HepG2 (cell line): ENCODE measurements around the gene NKAIN4. TPM values are rescaled to one million over a fixed set of nuclear protein-coding genes. Genes with fewer than 3 reads are reported as not detected.

ENCODE experiments used
- KAT2B ChIP-seq: fragments of 150-350 bp; IDR thresholded peaks from 2 replicates; pipeline ENCODE4 v1.6.1; 2014; ENCODE audit warnings: low read depth, low read length, borderline replicate concordance
- MAFG ChIP-seq: sonication (generic); formaldehyde crosslinking; IDR thresholded peaks from 2 replicates; pipeline ENCODE4 v1.5.1; 2020; ENCODE audit warnings: mild to moderate bottlenecking, missing genetic modification reagents
- MIER3 ChIP-seq: IDR thresholded peaks from 2 replicates; pipeline ENCODE4 v1.6.1; 2016; ENCODE audit warnings: missing compliant biosample characterization, borderline replicate concordance
- TARDBP ChIP-seq: sonication (generic); formaldehyde crosslinking; IDR thresholded peaks from 2 replicates; pipeline ENCODE4 v1.8.0; 2022; ENCODE audit warnings: mild to moderate bottlenecking, missing genetic modification reagents
- TCF12 ChIP-seq, 2 experiments: fragments of 450-650 bp in 1 of 2; sonication (generic) in 1 of 2; formaldehyde crosslinking in 1 of 2; IDR thresholded peaks; 2 replicates each; pipeline versions ENCODE4 v1.6.1 to v1.8.0; 2017 to 2022; ENCODE audit warnings: antibody characterized with exemption in 1 of 2, mild to moderate bottlenecking in 1 of 2, missing genetic modification reagents in 1 of 2, moderate library complexity in 1 of 2
- ZBTB2 ChIP-seq: sonication (generic); formaldehyde crosslinking; IDR thresholded peaks from 2 replicates; pipeline ENCODE4 v1.8.0; 2022; ENCODE audit warnings: low read depth, missing genetic modification reagents
- ZNF414 ChIP-seq: sonication (generic); formaldehyde crosslinking; IDR thresholded peaks from 2 replicates; pipeline ENCODE4 v1.5.0; 2020; ENCODE audit warnings: missing genetic modification reagents
- ZNF639 ChIP-seq: conservative IDR thresholded peaks from 2 replicates; pipeline ENCODE4 v1.6.1; 2018; ENCODE audit warnings: missing genetic modification reagents
- ZNF672 ChIP-seq: sonication (generic); formaldehyde crosslinking; IDR thresholded peaks from 2 replicates; pipeline ENCODE4 v1.8.1; 2022; ENCODE audit warnings: missing genetic modification reagents
- polyA plus RNA-seq, 8 experiments: library from polyadenylated mRNA; depleted of rRNA in 3 of 8; stranded (reverse) in 7 of 8; unstranded in 1 of 8; fragments of >200 nt; fragmentation: Illumina TruSeq in 4 of 8; extraction: Trizol in 4 of 8; gene quantifications; 2 replicates each; pipeline versions ENCODE4 v1.2.1 to v1.2.3, GENCODE V29; 2011 to 2016; ENCODE audit warnings: low read depth in 4 of 8, missing spikeins in 1 of 8, mixed read lengths in 1 of 8; ENCODE audit not compliant: insufficient read depth in 1 of 8
- total RNA-seq, 5 experiments: library from RNA; depleted of rRNA; stranded (reverse); fragments of >200 nt; fragmentation: Illumina TruSeq; extraction: Trizol; gene quantifications; 2 replicates each; pipeline ENCODE4 v1.2.3, GENCODE V29; 2016; ENCODE audit warnings: low read depth in 1 of 5
- TF ChIP-seq, protein P1 (sequence below): IDR thresholded peaks from 2 replicates; pipeline ENCODE4 v1.6.1; 2016; ENCODE audit warnings: low read depth, missing genetic modification reagents, missing compliant biosample characterization
- TF ChIP-seq, protein P2 (sequence below): sonication (generic); formaldehyde crosslinking; IDR thresholded peaks from 2 replicates; pipeline ENCODE4 v1.8.1; 2023; ENCODE audit warnings: missing genetic modification reagents, inconsistent platforms, borderline replicate concordance
- TF ChIP-seq, protein P3 (sequence below), 2 experiments: sonication (generic) in 1 of 2; formaldehyde crosslinking in 1 of 2; IDR thresholded peaks; 2 replicates each; pipeline versions ENCODE4 v1.4.0 to v1.6.1; 2018 to 2020; ENCODE audit warnings: missing genetic modification reagents in 2 of 2, borderline replicate concordance in 1 of 2, low read depth in 1 of 2, mild to moderate bottlenecking in 1 of 2, missing biosample characterization in 1 of 2
- TF ChIP-seq, protein P4 (sequence below): sonication (generic); formaldehyde crosslinking; IDR thresholded peaks from 2 replicates; pipeline ENCODE4 v1.8.0; 2022; ENCODE audit warnings: missing genetic modification reagents, mild to moderate bottlenecking, moderate library complexity, borderline replicate concordance

The NKAIN4 gene
- total and polyA plus RNA-seq, 2 of the 13 experiments (the other 11 are each of a cell fraction or from before 2014, with no cell fraction given) = not detected

- TF ChIP-seq TCF12 (IDR thresholded peaks at IDR 0.05) = no peak
- TF ChIP-seq TCF12 (CRISPR knock-in tag; IDR thresholded peaks at IDR 0.05) = no peak
- TF ChIP-seq TARDBP = no peak; the same call in 1 of the 2 replicates
- TF ChIP-seq MIER3 (CRISPR knock-in tag) = 0 out of 2 replicates have a peak, but pooled peaks have one; percentile 15
- no peak; the same call in 1 of the 2 replicates for TF ChIP-seq ZNF414 (CRISPR knock-in tag)
- no peak for TF ChIP-seq ZBTB2 (CRISPR knock-in tag)
- no peak for TF ChIP-seq KAT2B
- TF ChIP-seq, protein P1, sequence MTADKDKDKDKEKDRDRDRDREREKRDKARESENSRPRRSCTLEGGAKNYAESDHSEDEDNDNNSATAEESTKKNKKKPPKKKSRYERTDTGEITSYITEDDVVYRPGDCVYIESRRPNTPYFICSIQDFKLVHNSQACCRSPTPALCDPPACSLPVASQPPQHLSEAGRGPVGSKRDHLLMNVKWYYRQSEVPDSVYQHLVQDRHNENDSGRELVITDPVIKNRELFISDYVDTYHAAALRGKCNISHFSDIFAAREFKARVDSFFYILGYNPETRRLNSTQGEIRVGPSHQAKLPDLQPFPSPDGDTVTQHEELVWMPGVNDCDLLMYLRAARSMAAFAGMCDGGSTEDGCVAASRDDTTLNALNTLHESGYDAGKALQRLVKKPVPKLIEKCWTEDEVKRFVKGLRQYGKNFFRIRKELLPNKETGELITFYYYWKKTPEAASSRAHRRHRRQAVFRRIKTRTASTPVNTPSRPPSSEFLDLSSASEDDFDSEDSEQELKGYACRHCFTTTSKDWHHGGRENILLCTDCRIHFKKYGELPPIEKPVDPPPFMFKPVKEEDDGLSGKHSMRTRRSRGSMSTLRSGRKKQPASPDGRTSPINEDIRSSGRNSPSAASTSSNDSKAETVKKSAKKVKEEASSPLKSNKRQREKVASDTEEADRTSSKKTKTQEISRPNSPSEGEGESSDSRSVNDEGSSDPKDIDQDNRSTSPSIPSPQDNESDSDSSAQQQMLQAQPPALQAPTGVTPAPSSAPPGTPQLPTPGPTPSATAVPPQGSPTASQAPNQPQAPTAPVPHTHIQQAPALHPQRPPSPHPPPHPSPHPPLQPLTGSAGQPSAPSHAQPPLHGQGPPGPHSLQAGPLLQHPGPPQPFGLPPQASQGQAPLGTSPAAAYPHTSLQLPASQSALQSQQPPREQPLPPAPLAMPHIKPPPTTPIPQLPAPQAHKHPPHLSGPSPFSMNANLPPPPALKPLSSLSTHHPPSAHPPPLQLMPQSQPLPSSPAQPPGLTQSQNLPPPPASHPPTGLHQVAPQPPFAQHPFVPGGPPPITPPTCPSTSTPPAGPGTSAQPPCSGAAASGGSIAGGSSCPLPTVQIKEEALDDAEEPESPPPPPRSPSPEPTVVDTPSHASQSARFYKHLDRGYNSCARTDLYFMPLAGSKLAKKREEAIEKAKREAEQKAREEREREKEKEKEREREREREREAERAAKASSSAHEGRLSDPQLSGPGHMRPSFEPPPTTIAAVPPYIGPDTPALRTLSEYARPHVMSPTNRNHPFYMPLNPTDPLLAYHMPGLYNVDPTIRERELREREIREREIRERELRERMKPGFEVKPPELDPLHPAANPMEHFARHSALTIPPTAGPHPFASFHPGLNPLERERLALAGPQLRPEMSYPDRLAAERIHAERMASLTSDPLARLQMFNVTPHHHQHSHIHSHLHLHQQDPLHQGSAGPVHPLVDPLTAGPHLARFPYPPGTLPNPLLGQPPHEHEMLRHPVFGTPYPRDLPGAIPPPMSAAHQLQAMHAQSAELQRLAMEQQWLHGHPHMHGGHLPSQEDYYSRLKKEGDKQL (CRISPR knock-in tag) = no peak
- TF ChIP-seq, protein P2, sequence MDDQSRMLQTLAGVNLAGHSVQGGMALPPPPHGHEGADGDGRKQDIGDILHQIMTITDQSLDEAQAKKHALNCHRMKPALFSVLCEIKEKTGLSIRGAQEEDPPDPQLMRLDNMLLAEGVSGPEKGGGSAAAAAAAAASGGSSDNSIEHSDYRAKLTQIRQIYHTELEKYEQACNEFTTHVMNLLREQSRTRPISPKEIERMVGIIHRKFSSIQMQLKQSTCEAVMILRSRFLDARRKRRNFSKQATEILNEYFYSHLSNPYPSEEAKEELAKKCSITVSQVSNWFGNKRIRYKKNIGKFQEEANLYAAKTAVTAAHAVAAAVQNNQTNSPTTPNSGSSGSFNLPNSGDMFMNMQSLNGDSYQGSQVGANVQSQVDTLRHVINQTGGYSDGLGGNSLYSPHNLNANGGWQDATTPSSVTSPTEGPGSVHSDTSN (CRISPR knock-in tag) = no peak
- TF ChIP-seq, protein P3, sequence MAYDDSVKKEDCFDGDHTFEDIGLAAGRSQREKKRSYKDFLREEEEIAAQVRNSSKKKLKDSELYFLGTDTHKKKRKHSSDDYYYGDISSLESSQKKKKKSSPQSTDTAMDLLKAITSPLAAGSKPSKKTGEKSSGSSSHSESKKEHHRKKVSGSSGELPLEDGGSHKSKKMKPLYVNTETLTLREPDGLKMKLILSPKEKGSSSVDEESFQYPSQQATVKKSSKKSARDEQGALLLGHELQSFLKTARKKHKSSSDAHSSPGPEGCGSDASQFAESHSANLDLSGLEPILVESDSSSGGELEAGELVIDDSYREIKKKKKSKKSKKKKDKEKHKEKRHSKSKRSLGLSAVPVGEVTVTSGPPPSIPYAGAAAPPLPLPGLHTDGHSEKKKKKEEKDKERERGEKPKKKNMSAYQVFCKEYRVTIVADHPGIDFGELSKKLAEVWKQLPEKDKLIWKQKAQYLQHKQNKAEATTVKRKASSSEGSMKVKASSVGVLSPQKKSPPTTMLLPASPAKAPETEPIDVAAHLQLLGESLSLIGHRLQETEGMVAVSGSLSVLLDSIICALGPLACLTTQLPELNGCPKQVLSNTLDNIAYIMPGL (CRISPR knock-in tag; IDR thresholded peaks at IDR 0.05; ENCODE audit: borderline replicate concordance in 1 of 2, low read depth in 1 of 2) = no peak
- TF ChIP-seq, protein P4, sequence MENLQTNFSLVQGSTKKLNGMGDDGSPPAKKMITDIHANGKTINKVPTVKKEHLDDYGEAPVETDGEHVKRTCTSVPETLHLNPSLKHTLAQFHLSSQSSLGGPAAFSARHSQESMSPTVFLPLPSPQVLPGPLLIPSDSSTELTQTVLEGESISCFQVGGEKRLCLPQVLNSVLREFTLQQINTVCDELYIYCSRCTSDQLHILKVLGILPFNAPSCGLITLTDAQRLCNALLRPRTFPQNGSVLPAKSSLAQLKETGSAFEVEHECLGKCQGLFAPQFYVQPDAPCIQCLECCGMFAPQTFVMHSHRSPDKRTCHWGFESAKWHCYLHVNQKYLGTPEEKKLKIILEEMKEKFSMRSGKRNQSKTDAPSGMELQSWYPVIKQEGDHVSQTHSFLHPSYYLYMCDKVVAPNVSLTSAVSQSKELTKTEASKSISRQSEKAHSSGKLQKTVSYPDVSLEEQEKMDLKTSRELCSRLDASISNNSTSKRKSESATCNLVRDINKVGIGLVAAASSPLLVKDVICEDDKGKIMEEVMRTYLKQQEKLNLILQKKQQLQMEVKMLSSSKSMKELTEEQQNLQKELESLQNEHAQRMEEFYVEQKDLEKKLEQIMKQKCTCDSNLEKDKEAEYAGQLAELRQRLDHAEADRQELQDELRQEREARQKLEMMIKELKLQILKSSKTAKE (CRISPR knock-in tag) = no peak
- TF ChIP-seq ZNF639 (CRISPR knock-in tag) = no peak
- TF ChIP-seq ZNF672 = no peak
- no peak for TF ChIP-seq MAFG (CRISPR knock-in tag)
Measured at GRCh38 chr20:63235399-63235983, 18.8 kb downstream of the NKAIN4 start, which contains the start of gene BIRC7 (continued).
